Fibroblast of skin of right quadriceps (primary cell): Measurements from ENCODE around the gene ANKRD40CL.
"Not testable (repeated sequence)": the region's sequence is repeated elsewhere in the genome, so short reads cannot be mapped to it uniquely, and the experiment has no call there.

Source experiments
- DNase-seq: peaks from one replicate; pipeline ENCODE4 v3.0.0-alpha.2; 2013

Gene ANKRD40CL, protein sequence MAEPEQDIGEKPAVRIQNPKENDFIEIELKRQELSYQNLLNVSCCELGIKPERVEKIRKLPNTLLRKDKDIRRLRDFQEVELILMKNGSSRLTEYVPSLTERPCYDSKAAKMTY

DNA sequence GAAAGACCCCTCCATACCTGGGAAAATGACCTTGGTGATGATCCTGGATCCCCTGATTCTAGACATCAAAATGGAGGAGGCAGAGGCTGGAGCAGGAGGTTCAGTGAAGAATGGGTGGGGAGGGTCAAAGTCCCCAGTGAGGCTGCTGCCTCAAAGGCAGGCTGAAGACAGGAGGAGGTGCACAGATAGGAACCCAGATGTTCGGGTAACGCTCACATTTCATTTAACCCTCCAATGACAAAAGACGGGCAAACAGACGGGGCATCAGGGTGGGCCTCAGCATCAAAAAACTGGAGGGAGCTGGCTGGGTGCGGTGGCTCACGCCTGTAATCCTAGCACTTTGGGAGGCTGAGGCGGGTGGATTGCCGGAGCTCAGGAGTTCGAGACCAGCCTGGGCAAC, at the start of gene ANKRD40CL:
Gene ANKRD40CL (minus strand): TSS at position 73 of the 400 bp plus-strand sequence. CDS start 605 bp downstream, outside the sequence.
- no peak for DNase-seq

DNA sequence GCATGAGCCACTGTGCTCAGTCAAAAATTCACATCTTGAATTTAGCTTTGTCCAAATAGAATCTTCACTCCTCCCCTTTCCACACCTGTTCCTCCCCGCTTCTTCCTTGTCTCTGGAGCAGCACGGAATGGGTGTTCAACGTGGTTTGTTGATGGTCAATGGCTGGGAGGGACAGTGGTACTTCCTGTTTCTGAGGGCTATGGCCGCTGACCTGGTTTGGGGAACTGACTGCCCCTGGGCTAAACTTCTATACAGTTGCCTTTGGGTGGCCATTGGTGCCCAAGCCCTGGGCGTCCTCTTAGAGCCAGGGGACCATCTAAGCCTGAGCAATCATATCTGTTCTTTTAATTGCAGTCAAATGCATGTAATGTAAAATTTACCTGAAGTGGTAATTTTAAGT, 49.0 kb upstream of the ANKRD40CL start:
- no peak for DNase-seq

DNA sequence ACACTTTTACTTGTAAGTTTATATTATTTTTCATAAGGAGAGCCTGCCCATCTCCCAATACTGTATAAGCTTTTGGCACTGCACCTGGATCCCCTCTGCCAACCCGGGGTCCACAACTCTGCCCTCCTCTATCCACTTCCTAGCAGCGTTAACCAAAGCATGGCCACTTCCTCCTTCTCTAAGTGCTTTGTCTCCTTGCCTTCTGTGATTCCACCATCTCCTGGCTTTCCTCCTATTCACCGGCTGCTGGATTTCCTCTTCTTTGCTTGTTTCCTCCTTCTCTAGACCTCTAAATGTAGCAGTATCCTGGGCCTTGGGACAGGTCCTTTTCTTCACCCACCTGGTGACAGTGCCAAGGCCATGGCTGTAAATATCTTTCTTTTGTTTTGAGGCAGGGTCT, 48.1 kb upstream of the ANKRD40CL start:
- DNase-seq = no peak

DNA sequence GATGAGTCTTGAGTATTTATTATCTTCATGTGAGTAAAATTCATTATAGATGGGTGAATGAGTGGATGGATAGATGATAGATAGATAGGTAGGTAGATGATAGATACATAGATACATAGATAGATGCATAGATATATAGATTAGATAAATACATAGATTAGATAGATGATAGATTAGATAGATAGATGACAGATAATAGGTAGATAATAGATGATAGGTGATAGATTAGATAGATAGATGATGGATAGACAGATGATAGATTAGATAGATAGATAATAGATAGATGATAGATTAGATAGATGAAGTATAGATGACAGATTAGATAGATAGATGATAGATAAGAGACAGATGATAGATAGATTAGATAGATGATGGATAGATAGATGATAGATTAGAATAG, 46.3 kb upstream of the ANKRD40CL start:
- no peak for DNase-seq

DNA sequence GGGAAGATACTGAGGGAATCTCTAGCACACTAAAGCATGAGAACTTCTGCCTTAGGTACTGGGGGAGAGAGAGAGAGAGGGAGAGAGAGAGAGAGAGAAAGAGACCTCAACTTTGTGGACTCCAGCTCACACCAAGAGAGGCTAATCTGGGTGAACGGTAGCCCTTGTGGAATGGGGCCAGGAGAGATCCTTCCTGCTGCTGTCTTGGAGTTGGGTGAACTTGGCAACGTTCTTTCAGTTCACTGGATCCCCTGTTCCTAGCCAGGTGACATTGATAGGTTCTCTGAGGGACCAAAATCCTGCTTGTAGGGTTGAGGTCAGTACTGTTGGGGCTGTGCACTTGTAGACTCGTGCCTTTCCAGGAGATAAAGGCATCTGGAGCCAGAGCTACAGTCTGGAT, 41.6 kb upstream of the ANKRD40CL start:
- DNase-seq = no peak

DNA sequence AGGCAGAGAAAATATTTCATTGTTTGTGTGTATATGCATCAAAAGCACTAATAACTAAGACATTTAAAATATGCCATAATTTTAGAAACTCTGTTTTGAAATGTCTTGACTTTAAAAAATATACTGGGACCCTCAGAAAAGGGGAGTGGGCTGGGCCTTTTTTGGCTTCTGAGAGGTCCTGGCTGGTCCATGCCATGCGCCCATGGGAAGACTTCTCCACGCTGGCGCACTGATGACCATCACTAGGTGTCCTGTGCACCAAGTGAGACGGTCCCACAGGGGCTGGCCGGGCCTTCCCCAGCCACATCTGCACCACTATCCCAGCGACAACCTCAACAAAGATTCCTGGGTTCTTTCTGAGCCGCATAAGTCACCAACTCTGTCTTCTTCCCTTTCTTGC, 41.1 kb upstream of the ANKRD40CL start:
- DNase-seq = no peak

DNA sequence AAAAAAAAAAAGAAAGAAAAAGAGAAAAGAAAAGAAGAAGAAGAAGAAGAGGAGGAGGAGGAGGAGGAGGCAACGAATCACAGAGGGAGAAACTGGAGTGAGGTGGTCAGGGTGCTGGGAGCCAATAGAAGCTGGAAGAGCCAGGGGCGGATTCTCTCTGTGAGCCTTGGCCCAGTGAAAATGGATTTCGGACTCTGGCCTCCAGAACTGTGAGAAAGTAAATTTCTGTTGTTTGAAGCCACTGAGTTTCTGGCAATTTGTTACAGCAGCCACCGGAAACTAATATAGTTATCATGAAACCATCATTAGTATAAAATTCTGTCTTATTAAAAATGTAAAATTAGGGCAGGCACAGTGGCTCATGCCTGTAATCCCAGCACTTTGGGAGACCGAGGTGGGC, 40.4 kb upstream of the ANKRD40CL start:
- no peak for DNase-seq

DNA sequence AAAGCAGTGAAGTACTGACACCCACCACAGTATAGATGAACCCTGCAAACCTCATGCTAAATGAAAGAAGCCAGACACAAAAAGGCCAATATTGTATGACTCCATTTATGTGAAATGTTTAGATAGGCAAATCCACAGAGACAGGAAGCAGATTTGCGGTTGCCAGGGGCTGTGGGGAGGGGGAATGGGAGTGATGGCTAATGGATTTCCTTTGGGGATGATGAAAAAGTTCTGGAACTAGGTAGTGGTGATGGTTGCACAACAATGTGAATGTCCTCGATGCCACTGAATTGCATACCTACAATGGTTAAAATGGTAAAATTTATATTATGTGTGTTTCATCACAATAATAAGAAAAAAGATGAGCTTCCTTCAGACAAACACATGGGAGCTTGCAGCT, 39.7 kb upstream of the ANKRD40CL start:
- DNase-seq = peak; percentile 46

DNA sequence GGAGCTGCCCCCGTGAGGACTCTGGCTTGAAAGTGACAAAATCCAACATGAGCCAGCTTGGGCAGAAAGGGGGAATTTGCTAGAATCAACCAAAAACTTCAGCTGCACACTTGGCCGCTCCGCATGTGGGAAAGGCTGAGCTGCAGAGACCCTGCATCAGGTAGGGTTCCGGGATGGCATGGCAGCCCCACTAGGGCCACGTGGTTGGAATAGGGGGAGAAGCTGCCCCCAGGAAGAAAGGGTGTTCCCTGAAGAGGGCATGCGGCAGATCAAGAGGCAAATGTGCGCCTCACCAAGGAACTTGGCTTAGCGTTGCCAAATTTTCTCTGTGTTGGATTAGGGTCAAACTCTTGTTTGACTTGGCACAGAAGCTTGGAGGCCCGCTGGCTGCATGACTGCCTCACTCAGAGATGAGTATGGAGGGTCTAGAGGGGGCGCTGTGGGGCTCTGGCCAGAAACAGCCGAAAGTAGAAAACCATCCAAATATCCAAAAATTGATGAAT, 38.9 kb upstream of the ANKRD40CL start:
- DNase-seq = no peak

DNA sequence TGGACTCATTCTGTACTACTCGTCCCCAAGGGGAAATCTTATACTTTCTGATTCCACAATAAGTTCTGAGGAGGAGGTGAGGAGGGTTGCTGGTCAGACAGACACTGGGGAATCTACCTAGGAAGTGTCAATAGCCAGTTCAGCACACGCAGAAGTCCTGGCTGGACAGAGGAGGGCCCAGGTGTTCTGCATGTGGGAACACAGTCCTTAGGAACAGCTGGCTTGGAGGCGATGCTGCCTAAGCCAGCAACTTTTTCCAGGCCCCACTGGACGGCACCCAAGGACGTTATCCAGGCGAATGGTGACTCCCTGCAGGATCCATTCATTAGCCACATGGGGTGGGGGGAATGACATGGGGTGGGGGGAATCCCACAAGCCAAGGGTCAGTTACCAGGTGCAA, 38.2 kb upstream of the ANKRD40CL start:
- DNase-seq = no peak

DNA sequence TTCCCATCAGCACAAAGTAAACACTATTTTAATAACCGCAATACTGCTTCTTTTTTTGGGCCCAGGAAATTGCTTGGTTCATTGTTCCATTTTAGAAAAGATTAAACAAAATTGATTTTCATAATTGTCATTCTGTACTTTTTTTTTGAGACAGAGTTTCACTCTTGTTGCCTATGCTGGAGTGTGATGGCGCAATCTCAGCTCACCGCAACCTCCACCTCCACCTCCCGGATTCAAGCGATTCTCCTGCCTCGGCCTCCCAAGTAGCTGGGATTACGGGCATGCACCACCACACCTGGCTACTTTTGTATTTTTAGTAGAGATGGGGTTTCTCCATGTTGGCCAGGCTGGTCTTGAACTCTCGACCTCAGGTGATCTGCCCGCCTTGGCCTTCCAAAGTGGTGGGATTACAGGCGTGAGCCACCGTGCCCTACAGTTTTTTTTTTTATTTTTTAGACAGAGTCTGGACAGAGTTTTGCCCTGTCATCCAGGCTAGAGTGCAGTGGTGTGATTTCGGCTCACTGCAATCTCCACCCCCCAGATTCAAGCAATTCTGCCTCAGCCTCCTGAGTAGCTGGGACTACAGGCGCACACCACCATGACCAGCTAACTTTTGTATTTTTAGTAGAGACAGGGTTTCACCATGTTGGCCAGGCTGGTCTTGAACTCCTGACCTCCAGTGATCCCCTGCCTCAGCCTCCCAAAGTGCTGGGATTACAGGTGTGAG, 37.6 kb upstream of the ANKRD40CL start:
- not testable (repeated sequence) for DNase-seq

DNA sequence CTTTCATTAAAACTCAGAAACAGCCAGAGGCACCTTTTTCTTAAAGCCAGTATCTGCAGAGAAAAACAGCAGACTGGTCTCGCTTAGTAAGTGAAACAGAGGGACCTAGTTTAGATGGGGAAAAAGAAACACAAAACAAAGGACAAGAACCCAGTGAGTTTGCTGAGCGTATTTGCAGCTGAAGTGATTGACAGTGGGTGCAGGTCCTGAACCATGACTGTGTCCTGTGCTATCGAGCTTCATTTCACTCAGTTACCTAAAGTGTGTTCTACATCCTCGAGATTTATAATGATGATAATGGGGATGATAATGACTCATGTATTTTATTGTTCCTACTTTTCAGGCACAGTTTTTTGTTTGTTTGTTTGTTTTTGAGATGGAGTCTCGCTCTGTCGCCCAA, 36.4 kb upstream of the ANKRD40CL start:
- no peak for DNase-seq

DNA sequence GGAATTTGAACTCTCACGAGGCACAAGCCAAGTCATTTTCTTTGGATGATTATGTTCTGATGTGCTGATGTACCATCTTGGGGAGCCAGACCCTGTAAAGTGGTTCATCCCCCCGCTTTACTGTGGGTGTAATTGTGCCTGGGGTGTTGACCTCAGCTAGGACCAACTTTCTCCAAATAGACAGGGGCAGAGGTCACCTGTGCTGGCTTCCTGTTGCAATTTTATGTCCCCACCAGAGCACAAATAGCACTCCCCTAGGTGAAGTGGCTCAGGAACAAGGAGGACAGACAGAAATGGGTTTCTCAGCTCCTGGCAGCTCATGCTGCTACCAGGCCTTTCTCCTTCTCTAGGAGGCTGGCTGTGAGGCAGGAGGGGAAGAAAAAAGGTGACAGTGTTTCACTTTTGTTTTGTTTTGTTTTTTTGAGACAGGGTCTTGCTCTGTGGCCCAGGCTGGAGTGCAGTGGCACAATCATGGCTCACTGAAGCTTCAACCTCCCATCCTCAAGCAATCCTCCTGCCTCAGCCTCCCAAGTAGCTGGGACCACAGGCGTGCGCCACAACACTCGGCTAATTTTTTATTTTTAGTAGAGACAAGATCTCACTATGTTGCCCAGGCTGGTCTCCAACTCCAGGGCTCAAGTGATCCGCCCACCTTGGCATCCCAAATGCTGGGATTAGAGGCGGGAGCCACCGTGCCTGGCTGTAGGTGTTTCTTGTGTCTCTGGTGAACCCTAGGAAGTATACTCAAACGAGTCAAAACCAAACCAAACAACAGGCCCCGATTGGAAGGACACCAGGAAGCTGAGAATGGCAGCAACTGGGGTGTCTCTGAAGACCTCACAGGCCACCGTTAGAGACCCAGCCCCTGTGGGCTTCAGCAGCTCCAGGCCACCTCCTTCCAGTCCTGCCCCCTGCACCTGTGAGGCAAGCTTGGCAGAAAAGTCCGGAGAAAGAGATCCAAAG, 35.6 kb upstream of the ANKRD40CL start:
- no peak for DNase-seq

DNA sequence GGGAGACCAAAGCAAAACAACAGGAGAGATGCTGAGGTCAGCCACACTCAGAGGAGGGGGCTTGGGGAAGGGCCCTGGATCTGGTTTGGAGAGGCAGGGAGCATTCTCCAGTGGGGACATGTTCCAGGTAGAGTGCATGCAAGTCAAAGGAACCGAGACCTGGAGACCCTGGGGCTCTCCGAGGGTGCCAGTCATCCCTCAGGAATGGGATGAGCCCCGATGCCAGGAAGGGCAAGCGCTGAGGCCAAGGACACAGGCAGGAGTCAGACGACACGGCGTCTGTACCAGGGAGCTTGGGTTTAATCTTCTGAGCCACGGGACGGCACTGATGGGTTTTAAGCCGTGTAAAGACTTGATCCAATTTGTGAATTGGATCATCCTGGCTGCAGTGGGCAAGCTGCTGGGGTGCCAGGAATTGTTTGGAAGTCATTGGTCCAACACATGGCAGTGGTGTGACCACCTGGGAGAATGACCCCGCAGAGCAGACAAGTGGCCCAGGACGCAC, 32.9 kb upstream of the ANKRD40CL start:
- no peak for DNase-seq

DNA sequence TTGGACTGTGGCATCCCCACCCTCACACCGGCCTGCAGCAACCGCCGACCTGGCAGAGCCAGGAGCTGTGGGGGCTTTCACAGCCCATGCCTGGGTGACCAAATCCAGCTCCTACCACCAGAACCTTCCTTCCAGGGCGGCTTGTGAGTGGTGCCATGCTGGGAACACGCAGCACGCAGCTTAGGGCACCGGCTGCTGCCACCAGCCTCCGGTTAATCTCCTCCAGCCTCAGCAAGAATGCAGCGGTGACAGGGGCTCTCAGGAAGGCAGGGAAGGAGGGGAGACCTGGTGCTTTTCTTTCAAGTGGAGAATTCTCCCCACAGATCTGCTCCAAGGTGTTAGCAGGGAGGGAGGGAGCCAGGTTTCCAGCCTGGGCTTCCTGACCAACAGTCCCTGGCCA, 32.3 kb upstream of the ANKRD40CL start:
- no peak for DNase-seq

DNA sequence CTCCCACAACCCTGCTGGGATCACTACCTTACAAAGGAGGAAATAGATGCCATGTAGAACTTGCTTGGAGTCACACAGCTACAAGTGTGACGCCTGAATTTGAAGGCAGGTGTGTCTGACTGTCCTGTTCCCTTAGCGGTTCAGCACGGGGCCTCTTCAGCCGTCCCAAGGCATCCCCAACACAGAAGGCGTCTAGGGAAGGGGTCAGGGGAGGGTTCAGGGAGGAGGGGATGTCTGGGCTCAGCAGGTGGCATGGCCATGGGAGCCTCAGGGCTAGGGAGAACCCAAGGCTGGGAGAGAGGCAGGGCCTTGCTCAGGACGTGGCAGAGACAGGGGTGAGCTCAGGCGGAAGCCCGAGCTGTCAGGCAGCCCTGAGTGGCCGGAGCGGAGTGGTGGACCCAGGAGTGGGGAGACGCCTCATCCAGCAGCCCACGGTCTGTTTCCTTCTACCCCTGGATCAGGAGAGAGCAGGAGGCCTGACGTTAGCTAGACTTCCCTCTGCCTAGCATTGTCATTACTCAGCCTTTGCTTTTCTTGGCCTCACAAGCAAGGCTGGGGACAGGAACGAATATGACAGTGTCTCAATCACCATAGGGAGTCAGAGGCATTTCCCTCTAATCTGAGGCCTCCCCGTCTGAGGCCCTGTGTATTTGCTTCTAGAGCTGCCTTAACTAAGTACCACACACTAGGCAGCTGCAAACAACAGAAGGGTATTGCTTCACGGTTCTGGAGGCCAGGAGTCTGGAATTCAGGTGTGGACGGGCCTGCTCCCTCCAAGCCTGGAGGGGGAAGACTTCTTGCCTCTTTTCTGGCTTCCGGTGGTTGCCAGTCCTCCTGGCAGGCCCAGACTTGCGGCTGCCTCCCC, 31.3 kb upstream of the ANKRD40CL start:
- no peak for DNase-seq

DNA sequence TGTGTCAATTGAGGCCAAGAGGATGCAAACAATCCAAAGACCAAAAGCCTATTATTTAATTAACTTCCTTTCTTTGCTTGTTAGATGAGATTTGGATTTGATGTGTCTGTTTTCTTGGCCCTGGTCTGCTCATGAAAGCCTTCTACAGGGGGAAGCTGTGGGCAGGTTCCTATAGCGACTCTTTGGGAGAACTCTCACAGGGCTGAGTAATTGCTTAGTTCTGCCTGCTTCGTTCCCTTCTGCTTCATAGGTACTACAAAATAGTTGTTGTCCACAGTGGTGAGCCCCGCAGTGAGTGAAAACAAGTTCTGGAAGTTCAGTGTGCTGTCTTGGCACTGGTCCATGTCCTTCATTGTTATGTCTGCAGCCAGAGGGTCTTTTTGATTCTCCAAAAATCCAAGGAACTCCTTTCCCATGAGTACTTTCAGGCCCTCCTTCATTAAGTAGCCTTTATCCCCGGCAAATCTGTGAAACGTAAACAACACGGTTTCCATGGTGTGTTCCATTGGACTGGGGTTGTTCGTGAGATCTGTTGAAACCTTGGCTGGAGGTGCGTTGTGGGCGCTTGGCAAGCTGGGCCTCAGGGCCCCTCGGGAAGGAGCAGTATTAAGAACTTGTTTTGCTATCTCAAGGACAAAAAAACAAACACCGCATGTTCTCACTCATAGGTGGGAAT, 30.0 kb upstream of the ANKRD40CL start:
- no peak for DNase-seq

DNA sequence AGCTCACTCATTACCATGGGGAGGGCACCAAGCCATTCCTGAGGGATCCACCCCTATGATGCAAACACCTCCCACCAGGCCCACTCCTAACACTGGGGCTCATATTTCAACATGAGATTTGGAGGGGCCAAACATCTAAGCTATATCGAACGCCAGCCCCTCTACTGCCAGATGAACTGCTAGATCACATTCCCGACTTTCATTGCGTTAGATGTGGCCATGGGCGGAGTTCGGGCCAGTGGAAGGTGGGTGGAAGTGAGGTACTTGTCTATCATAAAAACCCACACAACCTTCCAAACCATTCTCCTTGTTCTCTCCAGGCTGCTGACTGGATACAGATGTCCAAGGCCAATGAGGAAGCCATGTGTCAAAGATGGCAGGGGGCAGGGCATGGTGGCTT, 27.0 kb upstream of the ANKRD40CL start:
- no peak for DNase-seq

DNA sequence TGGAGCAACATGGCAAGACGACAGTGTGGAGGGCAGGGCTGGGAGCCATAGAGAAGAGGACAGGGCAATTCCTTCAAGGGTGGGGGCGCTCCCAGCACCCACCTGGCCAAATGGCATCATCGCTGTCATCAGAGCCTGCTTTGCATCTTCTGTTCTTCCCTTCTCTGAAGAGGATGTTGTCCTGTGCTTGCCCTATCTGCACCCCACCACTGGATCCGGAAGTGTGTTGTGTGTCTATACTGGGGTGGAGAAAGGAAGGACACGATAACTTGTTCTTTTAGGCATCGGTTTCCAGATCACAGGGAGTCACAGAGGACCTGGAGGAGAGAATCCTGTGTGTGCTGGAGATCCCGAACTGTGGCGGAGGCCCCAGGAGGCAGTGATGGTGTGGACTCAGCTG, 25.7 kb upstream of the ANKRD40CL start:
- DNase-seq = no peak

DNA sequence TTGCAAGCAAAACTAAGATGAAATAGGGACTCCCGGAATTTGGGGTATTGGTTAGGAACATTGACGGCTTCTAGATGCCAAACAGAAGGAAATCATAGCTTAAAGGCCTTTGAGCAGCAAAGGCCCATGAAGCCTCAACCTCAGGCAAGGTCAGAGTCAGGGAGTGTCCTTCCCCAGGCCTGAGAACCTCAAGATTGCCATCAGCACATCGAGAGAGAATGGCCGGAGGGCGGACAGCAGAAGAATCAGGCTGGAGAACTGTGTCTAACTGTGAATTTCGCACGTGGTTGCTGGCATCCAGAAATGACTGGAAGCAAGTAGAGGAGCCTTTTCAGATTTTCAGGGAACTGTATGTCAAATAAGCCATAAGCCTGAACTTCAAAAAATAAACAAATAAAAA, 24.8 kb upstream of the ANKRD40CL start:
- no peak for DNase-seq

DNA sequence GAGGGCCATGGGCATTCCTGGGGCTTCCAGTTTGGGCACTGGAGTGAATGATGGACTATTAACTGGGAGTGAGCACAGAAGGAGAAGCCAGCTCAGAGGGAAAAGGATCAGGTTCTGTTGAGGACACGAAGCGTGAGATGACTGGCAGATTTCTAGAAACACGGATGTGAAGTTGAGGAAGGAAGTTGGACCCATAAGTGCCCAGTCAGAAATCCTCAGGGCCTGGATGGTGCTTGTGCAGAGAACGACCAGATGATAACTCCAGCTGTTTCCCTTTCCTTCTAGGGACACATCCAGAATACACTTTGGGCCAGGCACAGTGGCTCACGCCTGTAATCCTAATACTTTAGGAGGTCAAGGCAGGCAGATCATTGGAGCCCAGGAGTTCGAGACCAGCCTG, 23.3 kb upstream of the ANKRD40CL start:
- no peak for DNase-seq

DNA sequence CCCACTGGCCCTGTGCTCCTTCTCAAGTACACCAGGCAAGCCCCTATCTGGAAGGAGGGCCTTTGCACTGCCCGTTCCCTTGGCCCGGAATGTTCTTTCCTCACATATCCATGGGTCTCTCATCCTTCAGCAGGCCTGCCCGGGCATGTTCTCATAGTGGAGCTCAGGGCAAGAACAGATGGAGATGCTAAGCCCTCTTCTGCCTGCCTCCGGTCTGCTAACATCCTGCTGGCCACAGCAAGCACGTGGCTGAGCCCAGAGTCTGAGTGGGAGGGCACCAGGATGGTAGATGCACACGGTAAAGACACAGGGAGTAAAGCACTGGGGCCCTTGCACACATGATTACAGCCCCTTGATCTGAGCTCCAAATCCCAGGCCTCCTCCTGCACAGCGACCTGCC, 19.8 kb upstream of the ANKRD40CL start:
- DNase-seq = no peak
